ENCODE results near the gene KRTAP2-4. TPM values are rescaled to one million over a fixed set of nuclear protein-coding genes. Genes with fewer than 3 reads are reported as not detected.

Gene KRTAP2-4
- total and polyA plus RNA-seq, 2 of the 13 experiments (the other 11 are each of a cell fraction or from before 2014, with no cell fraction given): not detected

GRCh38 chr17:41073676-41074075 is 8.0 kb upstream of the KRTAP2-4 start:
- H2AFZ ChIP-seq (ENCODE audit: low read length): no peak overlapping the region
- ATAC-seq (no peak), FAIRE-seq (no peak), DNase-seq (ENCODE audit: low spot score) (no peak)
- no TSS peak for BruUV-seq (replicated peaks)
- WGBS (ENCODE audit: low lambda C conversion rate): 73% methylated on average over 2 of the region's 2 CpGs
- no peak for TF ChIP-seq ZNF230 (CRISPR knock-in tag; IDR thresholded peaks at IDR 0.05)
- no peak overlapping the region for H3K9ac ChIP-seq (ENCODE audit: insufficient read depth, low read depth, low read length)
- in situ Hi-C loops (cut with HindIII; ENCODE audit: extremely low pct_ligation_motif_present, low pct_unique_long_range_greater_than_20kb) (no loop called here), intact Hi-C loops (cut with micrococcal nuclease; ENCODE audit: unreplicated experiment) (no loop called here)
- no peak overlapping the region for H3K27ac ChIP-seq (ENCODE audit: extremely low read length, insufficient read depth, low read length)
- H3K9me3 ChIP-seq (ENCODE audit: low read length): no peaks in the 10 kb centered on the region
- POLR2A ChIA-PET: no interaction called here
- no peaks in the 10 kb centered on the region for H4K20me1 ChIP-seq (ENCODE audit: insufficient read depth, low read length)
- no peaks in the 10 kb centered on the region for H3K36me3 ChIP-seq (replicated peaks in 1 of 2; ENCODE audit: control insufficient read depth in 1 of 2, insufficient read depth in 2 of 2, low read length in 2 of 2)
- H3K27me3 ChIP-seq (ENCODE audit: control insufficient read depth in 1 of 2, insufficient read depth in 2 of 2, low read length in 2 of 2): peaks cover 0 to 5% of the 10 kb centered on the region in 2 experiments; a peak in 1 of 5 replicates
- no peaks in the 10 kb centered on the region for H3K79me2 ChIP-seq (ENCODE audit: insufficient read depth, low read length)
- CTCF ChIA-PET (ENCODE audit: low intra/inter-chr PET ratio, low total read pairs): no interaction called here
- H3K4me2 ChIP-seq (ENCODE audit: low read depth, low read length): no peak overlapping the region
- H3K4me1 ChIP-seq (ENCODE audit: insufficient read depth, low read length): no peaks in the 10 kb centered on the region
- no peak overlapping the region for H3K4me3 ChIP-seq (replicated peaks in 1 of 3; ENCODE audit: insufficient read depth in 1 of 3, low read depth in 2 of 3, low read length in 3 of 3)

- no TSS peak for BruUV-seq (replicated peaks)
- in situ Hi-C loops (cut with HindIII; ENCODE audit: extremely low pct_ligation_motif_present, low pct_unique_long_range_greater_than_20kb): no loop called here
- no peaks in the 10 kb centered on the region for H3K4me1 ChIP-seq (ENCODE audit: insufficient read depth, low read length)
- no peak overlapping the region for H3K27ac ChIP-seq (ENCODE audit: extremely low read length, insufficient read depth, low read length)
- CTCF ChIA-PET (ENCODE audit: low intra/inter-chr PET ratio, low total read pairs): no interaction called here
- no peak overlapping the region for H3K4me3 ChIP-seq (replicated peaks in 1 of 3; ENCODE audit: insufficient read depth in 1 of 3, low read depth in 2 of 3, low read length in 3 of 3)
- H3K9me3 ChIP-seq (ENCODE audit: low read length): no peaks in the 10 kb centered on the region
- H3K4me2 ChIP-seq (ENCODE audit: low read depth, low read length): no peak overlapping the region
- H4K20me1 ChIP-seq (ENCODE audit: insufficient read depth, low read length): no peaks in the 10 kb centered on the region
- H3K79me2 ChIP-seq (ENCODE audit: insufficient read depth, low read length): no peaks in the 10 kb centered on the region
- 79% methylated on average over 5 of the region's 5 CpGs for WGBS (ENCODE audit: low lambda C conversion rate)
- POLR2A ChIA-PET: interaction anchor here (1.3 kb wide), 1 partner anchor 13 kb away, joined by 4 read pairs; no protein-coding TSS in a partner anchor
- H3K36me3 ChIP-seq (replicated peaks in 1 of 2; ENCODE audit: control insufficient read depth in 1 of 2, insufficient read depth in 2 of 2, low read length in 2 of 2): no peaks in the 10 kb centered on the region
- DNase-seq (ENCODE audit: low spot score): no peak
- no peak; the same call in 2 of the 3 replicates for ATAC-seq
- H3K9ac ChIP-seq (ENCODE audit: insufficient read depth, low read depth, low read length): no peak overlapping the region
- no peak for FAIRE-seq
- intact Hi-C loops (cut with micrococcal nuclease; ENCODE audit: unreplicated experiment): no loop called here
- no peak overlapping the region for H2AFZ ChIP-seq (ENCODE audit: low read length)
- H3K27me3 ChIP-seq (ENCODE audit: control insufficient read depth in 1 of 2, insufficient read depth in 2 of 2, low read length in 2 of 2): peaks cover 0 to 5% of the 10 kb centered on the region in 2 experiments; a peak in 1 of 5 replicates
- TF ChIP-seq STAT6 (CRISPR knock-in tag; IDR thresholded peaks at IDR 0.05; ENCODE audit: borderline replicate concordance) (no peak), ZNF687 (CRISPR knock-in tag; IDR thresholded peaks at IDR 0.05) (peak; percentile 21; the same call in 1 of the 2 replicates)
These were observed 6.1 kb upstream of the KRTAP2-4 start for GRCh38 chr17:41071606-41072360.

Data from HepG2 (cell line).